Esophagus (tissue), 2 donors: ENCODE data around the gene TBC1D17. TPM values are rescaled to one million over a fixed set of nuclear protein-coding genes. Genes with fewer than 3 reads are reported as not detected.

ENCODE experiments used
- H3K27ac ChIP-seq, 2 donors: one replicate each; pipeline ENCODE4 v1.5.1; 2013; ENCODE audit warnings: low read depth in 2 of 2, mild to moderate bottlenecking in 2 of 2, inconsistent platforms in 1 of 2, low read length in 1 of 2, moderate library complexity in 1 of 2
- H3K27me3 ChIP-seq, 2 donors: one replicate each; pipeline ENCODE4 v1.6.1; 2013; ENCODE audit warnings: low read length in 2 of 2, control low read depth in 1 of 2, mild to moderate bottlenecking in 1 of 2; ENCODE audit not compliant: insufficient read depth in 2 of 2, control insufficient read depth in 1 of 2
- H3K36me3 ChIP-seq, 2 donors: one replicate each; pipeline ENCODE4 v1.6.1; 2013; ENCODE audit warnings: low read length in 1 of 2; ENCODE audit not compliant: control insufficient read depth in 2 of 2, insufficient read depth in 2 of 2
- H3K4me1 ChIP-seq, 2 donors: one replicate each; pipeline ENCODE4 v1.6.1; 2013; ENCODE audit warnings: low read length in 1 of 2; ENCODE audit not compliant: control insufficient read depth in 2 of 2, insufficient read depth in 2 of 2
- H3K4me3 ChIP-seq, 2 donors: one replicate each; pipeline ENCODE4 v1.5.1; 2013; ENCODE audit warnings: low read length in 2 of 2, mild to moderate bottlenecking in 2 of 2, low read depth in 1 of 2, moderate library complexity in 1 of 2
- H3K9me3 ChIP-seq, 2 donors: one replicate each; pipeline ENCODE4 v1.6.1; 2013; ENCODE audit warnings: mild to moderate bottlenecking in 2 of 2, low read depth in 1 of 2, low read length in 1 of 2, moderate library complexity in 1 of 2; ENCODE audit not compliant: control insufficient read depth in 2 of 2, insufficient read depth in 1 of 2
- WGBS, 2 donors: extraction: QIAGEN DNeasy Blood & Tissue Kit; methylation state at CpG; one replicate each; pipeline ENCODE4 v1.1.7; 2013; 5-methylcytosine and 5-hydroxymethylcytosine counted together
- polyA plus RNA-seq, 2 donors: library from polyadenylated mRNA; stranded (reverse); fragments of 200-250 nt; gene quantifications; one replicate each; pipeline ENCODE4 v1.2.3, GENCODE V29; 2013
- donor health status: healthy with polysubstance abuse.
- donor health status: Bipolar disorder and iron deficiency.

Gene TBC1D17
- polyA plus RNA-seq, 2 donors, result 21.8 to 32.6 TPM

- H3K27me3 ChIP-seq, result no peaks in the 10 kb centered on the region
- H3K9me3 ChIP-seq, result no peaks in the 10 kb centered on the region
- no peak overlapping the region for H3K4me3 ChIP-seq
- no peak overlapping the region for H3K27ac ChIP-seq
- WGBS, 2 donors, result 83 to 91% methylated on average over 5 of the region's 5 CpGs
- peaks cover 0 to 6% of the 10 kb centered on the region in 2 donors for H3K4me1 ChIP-seq
- peaks cover 0 to 7% of the 10 kb centered on the region in 2 donors for H3K36me3 ChIP-seq
Measured at GRCh38 chr19:49932041-49932451, 54.5 kb downstream of the TBC1D17 start.

- Histone ChIP-seq H3K4me3 (no peak overlapping the region), H3K9me3 (no peaks in the 10 kb centered on the region), H3K4me1 (peaks cover 0 to 3% of the 10 kb centered on the region in 2 donors), H3K27me3 (no peaks in the 10 kb centered on the region), H3K27ac (no peak overlapping the region), H3K36me3 (peaks cover 0 to 3% of the 10 kb centered on the region in 2 donors)
- WGBS, 2 donors, result 82 to 86% methylated on average over 24 to 25 of the region's 25 CpGs
Measured at GRCh38 chr19:49932731-49933131, 55.2 kb downstream of the TBC1D17 start.

GRCh38 chr19:49933643-49934042 is 56.1 kb downstream of the TBC1D17 start:
- H3K27ac ChIP-seq, result no peak overlapping the region
- H3K27me3 ChIP-seq, result no peaks in the 10 kb centered on the region
- no peaks in the 10 kb centered on the region for H3K4me1 ChIP-seq
- H3K36me3 ChIP-seq, result peaks cover 0 to 3% of the 10 kb centered on the region in 2 donors
- no peak overlapping the region for H3K4me3 ChIP-seq
- 80 to 89% methylated on average over 8 of the region's 8 CpGs for WGBS, 2 donors
- no peaks in the 10 kb centered on the region for H3K9me3 ChIP-seq

GRCh38 chr19:49936549-49936948 is 59.0 kb downstream of the TBC1D17 start:
- peaks cover 0 to 3% of the 10 kb centered on the region in 2 donors for H3K36me3 ChIP-seq
- no peaks in the 10 kb centered on the region for H3K27me3 ChIP-seq
- no peak overlapping the region for H3K27ac ChIP-seq
- peaks cover 0 to 2% of the 10 kb centered on the region in 2 donors for H3K4me1 ChIP-seq
- H3K9me3 ChIP-seq, result no peaks in the 10 kb centered on the region
- 61 to 66% methylated on average over 5 of the region's 5 CpGs for WGBS, 2 donors
- H3K4me3 ChIP-seq, result no peak overlapping the region

- no peaks in the 10 kb centered on the region for H3K36me3 ChIP-seq
- no peak overlapping the region for H3K4me3 ChIP-seq
- peaks cover 0 to 2% of the 10 kb centered on the region in 2 donors for H3K4me1 ChIP-seq
- H3K27me3 ChIP-seq, result no peaks in the 10 kb centered on the region
- 15 to 19% methylated on average over 35 of the region's 35 CpGs for WGBS, 2 donors
- H3K27ac ChIP-seq, result no peak overlapping the region
- no peaks in the 10 kb centered on the region for H3K9me3 ChIP-seq
Measured at GRCh38 chr19:49937750-49938381, 60.4 kb downstream of the TBC1D17 start.

Other genes with a start within 250 kb of the TBC1D17 start
- 10 to 100 TPM; 45.1 to 46.0 TPM for gene RRAS, start 237.6 kb upstream of the TBC1D17 start, polyA plus RNA-seq
- 10 to 100 TPM; 16.9 to 26.7 TPM for gene SCAF1, start 235.5 kb upstream of the TBC1D17 start, polyA plus RNA-seq
- 10 to 100 TPM; 49.2 to 75.0 TPM for gene IRF3, start 211.8 kb upstream of the TBC1D17 start, polyA plus RNA-seq
- gene BCL2L12, start 211.8 kb upstream of the TBC1D17 start, polyA plus RNA-seq, result 10 to 100 TPM in 1 of 2 donors, 1 to 10 TPM in 1; 10.0 to 21.4 TPM
- 100 to 1,000 TPM in 1 of 2 donors, 10 to 100 TPM in 1; 72.5 to 146 TPM for gene PRMT1, start 200.4 kb upstream of the TBC1D17 start, polyA plus RNA-seq
- gene ADM5, start 188.1 kb upstream of the TBC1D17 start, polyA plus RNA-seq, result 1 to 10 TPM; 1.6 to 2.0 TPM
- 1 to 10 TPM; 1.8 to 4.1 TPM for gene CPT1C, start 186.6 kb upstream of the TBC1D17 start, polyA plus RNA-seq
- gene TSKS, start 114.4 kb upstream of the TBC1D17 start, polyA plus RNA-seq, result under 1 TPM; 0.06 to 0.55 TPM
- gene AP2A1, start 110.7 kb upstream of the TBC1D17 start, polyA plus RNA-seq, result 10 to 100 TPM; 37.4 to 40.7 TPM
- 10 to 100 TPM; 11.3 to 12.1 TPM for gene FUZ, start 64.4 kb upstream of the TBC1D17 start, polyA plus RNA-seq
- gene MED25, start 59.4 kb upstream of the TBC1D17 start, polyA plus RNA-seq, result 10 to 100 TPM; 27.7 to 54.9 TPM
- 10 to 100 TPM; 59.1 to 92.8 TPM for gene PTOV1, start 26.5 kb upstream of the TBC1D17 start, polyA plus RNA-seq
- gene PNKP, start 10.1 kb upstream of the TBC1D17 start, polyA plus RNA-seq, result 10 to 100 TPM; 27.5 to 65.1 TPM
- 10 to 100 TPM; 33.8 to 46.9 TPM for gene AKT1S1, start 347 bp upstream of the TBC1D17 start, polyA plus RNA-seq
- under 1 TPM; 0.18 to 0.45 TPM for gene IL4I1, start 19.2 kb downstream of the TBC1D17 start, polyA plus RNA-seq
- 10 to 100 TPM; 15.5 to 24.3 TPM for gene ATF5, start 51.5 kb downstream of the TBC1D17 start, polyA plus RNA-seq
- gene NUP62, start 51.8 kb downstream of the TBC1D17 start, polyA plus RNA-seq, result 10 to 100 TPM; 16.5 to 21.4 TPM
- gene SIGLEC11, start 83.5 kb downstream of the TBC1D17 start, polyA plus RNA-seq, result under 1 TPM; 0.11 to 0.16 TPM
- gene VRK3, start 147.7 kb downstream of the TBC1D17 start, polyA plus RNA-seq, result 10 to 100 TPM; 12.5 to 14.1 TPM
- 1 to 10 TPM; 1.8 to 1.9 TPM for gene ZNF473, start 148.3 kb downstream of the TBC1D17 start, polyA plus RNA-seq